Fibroblast of lung (primary cell): ENCODE measurements around the gene CARS2. TPM values are rescaled to one million over a fixed set of nuclear protein-coding genes. Genes with fewer than 3 reads are reported as not detected.

ENCODE experiments used
- DNase-seq, 2 donors: peaks; one replicate each; pipeline versions ENCODE4 v3.0.0 to v3.0.0-alpha.2; 2010; ENCODE audit warnings: low read depth in 2 of 2
- H2AFZ ChIP-seq: 2 replicates; pipeline ENCODE4 v1.5.1; 2012; ENCODE audit warnings: low read length, control low read depth, inconsistent platforms
- H3K27ac ChIP-seq: 2 replicates; pipeline ENCODE4 v1.5.1; 2011; ENCODE audit warnings: low read length, control low read depth; ENCODE audit not compliant: insufficient read depth
- H3K27me3 ChIP-seq: 2 replicates; pipeline ENCODE4 v1.5.1; 2011; ENCODE audit warnings: mild to moderate bottlenecking, low read length; ENCODE audit not compliant: control insufficient read depth, insufficient read depth
- H3K36me3 ChIP-seq: 2 replicates; pipeline ENCODE4 v1.5.1; 2011; ENCODE audit warnings: low read length; ENCODE audit not compliant: control insufficient read depth, insufficient read depth
- H3K4me1 ChIP-seq: 2 replicates; pipeline ENCODE4 v1.5.1; 2011; ENCODE audit warnings: low read length; ENCODE audit not compliant: control insufficient read depth, insufficient read depth; ENCODE audit errors: extremely low read depth
- H3K4me2 ChIP-seq: 2 replicates; pipeline ENCODE4 v1.5.1; 2011; ENCODE audit warnings: low read length, control low read depth; ENCODE audit not compliant: insufficient read depth; ENCODE audit errors: extremely low read depth
- H3K4me3 ChIP-seq, 4 experiments: fragments of 200-600 bp in 1 of 4; sonication (generic) in 1 of 4; replicated peaks in 1 of 4; 2 replicates each; pipeline ENCODE4 v1.5.1; 2011 to 2016; ENCODE audit warnings: low read length in 4 of 4, low read depth in 3 of 4, mild to moderate bottlenecking in 3 of 4, control low read depth in 2 of 4, inconsistent platforms in 1 of 4, mixed read lengths in 1 of 4; ENCODE audit not compliant: insufficient read depth in 1 of 4; ENCODE audit errors: control extremely low read depth in 1 of 4
- H3K79me2 ChIP-seq: 2 replicates; pipeline ENCODE4 v1.5.1; 2012; ENCODE audit warnings: mild to moderate bottlenecking, low read length, inconsistent platforms; ENCODE audit not compliant: control insufficient read depth, insufficient read depth
- H3K9ac ChIP-seq: 2 replicates; pipeline ENCODE4 v1.5.1; 2011; ENCODE audit warnings: mild to moderate bottlenecking, low read length, control low read depth; ENCODE audit not compliant: insufficient read depth
- H3K9me3 ChIP-seq: 2 replicates; pipeline ENCODE4 v1.5.1; 2012; ENCODE audit warnings: low read depth, low read length; ENCODE audit not compliant: control insufficient read depth, insufficient read depth
- H4K20me1 ChIP-seq: 2 replicates; pipeline ENCODE4 v1.5.1; 2011; ENCODE audit warnings: low read length; ENCODE audit not compliant: control insufficient read depth, insufficient read depth; ENCODE audit errors: extremely low read depth
- EZH2 ChIP-seq: IDR thresholded peaks from 2 replicates; pipeline ENCODE4 v1.5.1; 2012; ENCODE audit warnings: low read length, control low read depth, mild to moderate bottlenecking; ENCODE audit errors: missing control alignments
- polyA plus RNA-seq, 2 donors: library from polyadenylated mRNA; depleted of rRNA in 1 of 2; stranded (reverse) in 1 of 2; unstranded in 1 of 2; fragments of >200 nt; gene quantifications; 2 replicates each; pipeline ENCODE4 v1.2.1, GENCODE V29; 2011 to 2012; ENCODE audit warnings: missing spikeins in 1 of 2
- total RNA-seq: library from RNA; depleted of rRNA; stranded (reverse); fragments of >200 nt; gene quantifications from 2 replicates; pipeline ENCODE4 v1.2.1, GENCODE V29; 2014
- TF ChIP-seq, protein P1 (sequence below), 2 donors: IDR thresholded peaks in 1 of 2; conservative IDR thresholded peaks in 1 of 2; 1 replicate in 1 of 2; 2 replicates in 1 of 2; pipeline ENCODE4 v1.5.1; 2011 to 2012; ENCODE audit warnings: low read length in 2 of 2, control low read depth in 1 of 2, inconsistent platforms in 1 of 2, low read depth in 1 of 2, mild to moderate bottlenecking in 1 of 2

The CARS2 gene
- total and polyA plus RNA-seq, 2 donors (not counting 1 experiment from before 2014, with no cell fraction given), result 64.7 to 127 TPM

DNA sequence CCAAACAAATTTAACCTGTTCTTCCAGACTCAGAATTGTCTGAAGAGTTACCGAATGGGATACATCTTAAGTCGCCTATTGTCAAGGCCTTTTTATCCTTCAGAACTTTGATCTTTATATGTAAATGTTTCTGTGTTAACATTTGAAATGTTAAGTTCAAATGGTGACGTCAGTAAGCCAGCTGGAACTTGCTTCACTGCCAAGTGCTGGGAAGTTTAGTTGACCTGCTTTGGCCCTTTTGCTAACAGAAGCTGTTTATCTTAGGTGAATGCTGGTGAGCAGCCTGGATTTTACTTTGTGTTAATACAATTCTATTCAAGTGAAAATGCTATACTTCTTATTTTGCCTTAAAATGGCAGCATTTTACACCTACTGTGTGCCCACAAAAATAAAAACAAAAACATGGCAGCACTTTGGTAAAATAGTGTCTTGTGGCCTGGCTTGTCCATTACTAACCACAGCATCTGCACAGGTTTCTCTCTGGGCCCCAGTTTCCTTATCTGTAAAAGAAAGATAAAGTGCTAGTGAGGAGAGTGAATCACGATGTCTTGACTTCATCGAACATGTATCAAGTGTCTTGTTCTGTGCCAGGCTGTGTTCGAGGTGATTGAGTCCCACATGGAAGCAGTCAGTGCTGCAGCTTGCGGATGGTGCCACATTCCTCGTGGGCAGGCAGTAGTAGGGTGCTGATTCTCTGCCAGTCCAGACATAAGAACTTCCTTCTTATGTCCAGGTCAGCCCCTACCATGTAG, 88.4 kb downstream of the CARS2 start:
- Histone ChIP-seq H3K27ac (peak overlapping the region; percentile 93), H3K4me3 (peak overlapping the region; percentile 68 to 84 (median 79)), H3K36me3 (peaks cover 1% of the 10 kb centered on the region), H3K4me1 (peaks cover 10% of the 10 kb centered on the region), H3K9ac (peak overlapping the region; percentile 52), H3K27me3 (no peaks in the 10 kb centered on the region), H3K79me2 (peaks cover 69% of the 10 kb centered on the region), H4K20me1 (peaks cover 2% of the 10 kb centered on the region), H2AFZ (no peak overlapping the region), H3K4me2 (peak overlapping the region; percentile 57), H3K9me3 (no peaks in the 10 kb centered on the region)
- no peak for TF ChIP-seq EZH2
- TF ChIP-seq, protein P1, sequence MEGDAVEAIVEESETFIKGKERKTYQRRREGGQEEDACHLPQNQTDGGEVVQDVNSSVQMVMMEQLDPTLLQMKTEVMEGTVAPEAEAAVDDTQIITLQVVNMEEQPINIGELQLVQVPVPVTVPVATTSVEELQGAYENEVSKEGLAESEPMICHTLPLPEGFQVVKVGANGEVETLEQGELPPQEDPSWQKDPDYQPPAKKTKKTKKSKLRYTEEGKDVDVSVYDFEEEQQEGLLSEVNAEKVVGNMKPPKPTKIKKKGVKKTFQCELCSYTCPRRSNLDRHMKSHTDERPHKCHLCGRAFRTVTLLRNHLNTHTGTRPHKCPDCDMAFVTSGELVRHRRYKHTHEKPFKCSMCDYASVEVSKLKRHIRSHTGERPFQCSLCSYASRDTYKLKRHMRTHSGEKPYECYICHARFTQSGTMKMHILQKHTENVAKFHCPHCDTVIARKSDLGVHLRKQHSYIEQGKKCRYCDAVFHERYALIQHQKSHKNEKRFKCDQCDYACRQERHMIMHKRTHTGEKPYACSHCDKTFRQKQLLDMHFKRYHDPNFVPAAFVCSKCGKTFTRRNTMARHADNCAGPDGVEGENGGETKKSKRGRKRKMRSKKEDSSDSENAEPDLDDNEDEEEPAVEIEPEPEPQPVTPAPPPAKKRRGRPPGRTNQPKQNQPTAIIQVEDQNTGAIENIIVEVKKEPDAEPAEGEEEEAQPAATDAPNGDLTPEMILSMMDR (conservative IDR thresholded peaks at IDR 0.05 in 1 of 2, IDR thresholded peaks at IDR 0.05 in 1 of 2; ENCODE audit: low read depth in 1 of 2, low read length in 2 of 2), result no peak
- peak; percentile 79 to 97 for DNase-seq

DNA sequence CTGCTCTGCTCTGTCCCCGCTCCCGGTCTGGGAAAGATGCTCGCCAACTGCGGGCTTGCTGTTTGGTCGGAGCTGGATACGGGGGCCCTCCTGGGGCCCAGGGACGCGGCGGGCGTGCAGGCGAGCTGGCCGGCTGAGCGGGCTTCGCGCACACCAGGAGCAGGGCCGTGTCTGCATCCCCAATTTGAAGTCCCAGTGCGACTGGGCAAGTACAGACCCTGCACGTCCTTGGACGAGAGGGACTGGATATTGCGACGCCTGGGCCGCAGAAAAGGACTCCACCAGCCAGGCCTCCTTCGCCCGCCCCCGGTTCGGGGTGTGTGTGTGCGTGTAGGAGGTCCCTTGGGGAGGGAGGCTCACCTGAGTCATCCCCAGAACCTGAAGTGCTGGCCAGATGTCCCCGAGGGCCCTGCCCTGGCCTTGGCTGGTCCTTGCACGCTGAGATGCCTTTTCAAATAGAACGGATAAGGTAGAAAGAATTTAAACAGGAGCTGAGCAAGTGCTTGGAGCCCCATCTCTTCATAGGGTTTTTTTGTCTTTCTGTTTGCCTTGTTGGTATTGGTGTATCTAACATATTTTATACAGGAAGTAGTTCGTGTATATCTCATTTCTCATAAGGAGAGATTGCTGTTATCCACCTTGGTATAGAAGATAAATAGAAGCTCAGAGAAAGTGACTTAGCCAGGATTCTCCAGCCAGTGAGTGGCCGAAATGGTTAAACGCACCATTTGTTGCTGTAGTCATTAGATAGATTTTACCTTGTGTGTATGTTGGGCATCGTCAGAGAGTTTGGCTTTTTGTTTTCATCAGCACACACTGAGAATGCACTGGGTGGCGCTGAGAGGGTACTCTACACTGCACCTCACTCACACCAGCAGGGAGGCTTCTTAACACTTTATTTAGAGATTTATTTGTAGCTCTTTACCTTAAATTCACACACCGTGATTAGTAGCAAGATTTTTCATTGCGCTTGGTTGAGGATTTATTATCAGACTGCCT, 89.5 kb downstream of the CARS2 start:
- H2AFZ ChIP-seq, result no peak overlapping the region
- DNase-seq, result peak; percentile 54 to 63
- peak overlapping the region; percentile 68 to 84 (median 79) for H3K4me3 ChIP-seq
- H3K9me3 ChIP-seq, result no peaks in the 10 kb centered on the region
- H3K9ac ChIP-seq, result peak overlapping the region; percentile 95
- peaks cover 10% of the 10 kb centered on the region for H3K4me1 ChIP-seq
- peaks cover 2% of the 10 kb centered on the region for H4K20me1 ChIP-seq
- peak overlapping the region; percentile 93 for H3K27ac ChIP-seq
- H3K79me2 ChIP-seq, result peaks cover 59% of the 10 kb centered on the region
- TF ChIP-seq, protein P1 (conservative IDR thresholded peaks at IDR 0.05 in 1 of 2, IDR thresholded peaks at IDR 0.05 in 1 of 2; ENCODE audit: low read depth in 1 of 2, low read length in 2 of 2), result peak in 1 of 2 donors; percentile 17
- no peak for TF ChIP-seq EZH2
- no peaks in the 10 kb centered on the region for H3K27me3 ChIP-seq
- H3K36me3 ChIP-seq, result no peaks in the 10 kb centered on the region
- H3K4me2 ChIP-seq, result peak overlapping the region; percentile 57
